ENCODE measurements around the gene AKT3.

- TF ChIP-seq POLR2A (IDR thresholded peaks at IDR 0.05): peak in 1 of 2 donors; percentile 71
- TF ChIP-seq CTCF (IDR thresholded peaks at IDR 0.05): no peak
Measured at GRCh38 chr1:243850452-243851256, 611 bp upstream of the AKT3 start.

All from thyroid gland (tissue), 4 donors.